Measurements from ENCODE around the gene METRN.

Gene METRN

GRCh38 chr16:756428-756827 is 41.5 kb downstream of the METRN start:
- no peaks in the 10 kb centered on the region for H3K4me1 ChIP-seq (ENCODE audit: low read length)
- no peak overlapping the region for H3K4me2 ChIP-seq (ENCODE audit: low read depth, low read length)
- no peak overlapping the region for H3K4me3 ChIP-seq (ENCODE audit: low read length)
- H3K9ac ChIP-seq (ENCODE audit: low read length), result no peak overlapping the region
- H3K79me2 ChIP-seq (ENCODE audit: low read length), result no peaks in the 10 kb centered on the region
- H3K27me3 ChIP-seq (replicated peaks; ENCODE audit: insufficient read depth, low read length), result peaks cover 91% of the 10 kb centered on the region
- no peak overlapping the region for H3K27ac ChIP-seq (ENCODE audit: low read length)
- no peaks in the 10 kb centered on the region for H3K36me3 ChIP-seq (replicated peaks; ENCODE audit: insufficient read depth, low read length)
- no peaks in the 10 kb centered on the region for H4K20me1 ChIP-seq (ENCODE audit: insufficient read depth, low read length)
- no peak for TF ChIP-seq EZH2 (optimal IDR thresholded peaks at IDR 0.05; ENCODE audit: low read depth, low read length)
- no peak for TF ChIP-seq EZH2phosphoT487 (IDR thresholded peaks at IDR 0.05; ENCODE audit: low read length)
- no peaks in the 10 kb centered on the region for H3K9me2 ChIP-seq (replicated peaks; ENCODE audit: insufficient read depth, low read length)
- no peak overlapping the region for H2AFZ ChIP-seq (ENCODE audit: low read length)
- DNase-seq, result no peak
- no peaks in the 10 kb centered on the region for H3F3A ChIP-seq (ENCODE audit: insufficient read depth, low read length)
- no peaks in the 10 kb centered on the region for H3K9me3 ChIP-seq (replicated peaks; ENCODE audit: insufficient read depth, low read length)

- DNase-seq, result no peak
- H3K27ac ChIP-seq (ENCODE audit: low read length), result no peak overlapping the region
Measured at GRCh38 chr16:759110-759910, 44.4 kb downstream of the METRN start.

GRCh38 chr16:760065-760464 is 45.1 kb downstream of the METRN start:
- Histone ChIP-seq H3K4me3 (ENCODE audit: low read length) (no peak overlapping the region), H3K4me2 (ENCODE audit: low read depth, low read length) (no peak overlapping the region), H3K27me3 (replicated peaks; ENCODE audit: insufficient read depth, low read length) (peaks cover 72% of the 10 kb centered on the region)

More at GRCh38 chr16:759110-759910, 44.4 kb downstream of the METRN start:
- no peak overlapping the region for H3K9ac ChIP-seq (ENCODE audit: low read length)
- TF ChIP-seq EZH2phosphoT487 (IDR thresholded peaks at IDR 0.05; ENCODE audit: low read length) (no peak), EZH2 (optimal IDR thresholded peaks at IDR 0.05; ENCODE audit: low read depth, low read length) (no peak), CTCF (IDR thresholded peaks at IDR 0.05; ENCODE audit: low read length) (no peak)
- no peak overlapping the region for H3K4me2 ChIP-seq (ENCODE audit: low read depth, low read length)
- H3K79me2 ChIP-seq (ENCODE audit: low read length), result no peaks in the 10 kb centered on the region
- H4K20me1 ChIP-seq (ENCODE audit: insufficient read depth, low read length), result no peaks in the 10 kb centered on the region
- no peaks in the 10 kb centered on the region for H3K9me2 ChIP-seq (replicated peaks; ENCODE audit: insufficient read depth, low read length)
- no peaks in the 10 kb centered on the region for H3K4me1 ChIP-seq (ENCODE audit: low read length)
- H3K36me3 ChIP-seq (replicated peaks; ENCODE audit: insufficient read depth, low read length), result no peaks in the 10 kb centered on the region
- peaks cover 80% of the 10 kb centered on the region for H3K27me3 ChIP-seq (replicated peaks; ENCODE audit: insufficient read depth, low read length)
- H3K4me3 ChIP-seq (ENCODE audit: low read length), result no peak overlapping the region
- H3K9me3 ChIP-seq (replicated peaks; ENCODE audit: insufficient read depth, low read length), result no peaks in the 10 kb centered on the region
- H2AFZ ChIP-seq (ENCODE audit: low read length), result no peak overlapping the region
- no peaks in the 10 kb centered on the region for H3F3A ChIP-seq (ENCODE audit: insufficient read depth, low read length)

More at GRCh38 chr16:760065-760464, 45.1 kb downstream of the METRN start:
- Histone ChIP-seq H3K9ac (ENCODE audit: low read length) (no peak overlapping the region), H3F3A (ENCODE audit: insufficient read depth, low read length) (no peaks in the 10 kb centered on the region), H3K79me2 (ENCODE audit: low read length) (no peaks in the 10 kb centered on the region), H3K9me2 (replicated peaks; ENCODE audit: insufficient read depth, low read length) (no peaks in the 10 kb centered on the region), H3K9me3 (replicated peaks; ENCODE audit: insufficient read depth, low read length) (no peaks in the 10 kb centered on the region), H4K20me1 (ENCODE audit: insufficient read depth, low read length) (no peaks in the 10 kb centered on the region), H3K4me1 (ENCODE audit: low read length) (no peaks in the 10 kb centered on the region), H2AFZ (ENCODE audit: low read length) (no peak overlapping the region), H3K27ac (ENCODE audit: low read length) (no peak overlapping the region), H3K36me3 (replicated peaks; ENCODE audit: insufficient read depth, low read length) (no peaks in the 10 kb centered on the region)
- DNase-seq, result no peak
- TF ChIP-seq CTCF (IDR thresholded peaks at IDR 0.05; ENCODE audit: low read length) (no peak), EZH2phosphoT487 (IDR thresholded peaks at IDR 0.05; ENCODE audit: low read length) (no peak), EZH2 (optimal IDR thresholded peaks at IDR 0.05; ENCODE audit: low read depth, low read length) (no peak)

Data from MM.1S (cell line).